Calu3 (cell line): ENCODE data around the gene MMS22L. TPM values are rescaled to one million over a fixed set of nuclear protein-coding genes. Genes with fewer than 3 reads are reported as not detected.
"Not testable (repeated sequence)": the region's sequence is repeated elsewhere in the genome, so short reads cannot be mapped to it uniquely, and the experiment has no call there.

ENCODE experiments used
- BruUV-seq: library from RNA; stranded (reverse); fragments of 400-500 nt; replicated peaks from 2 replicates; lab custom pipeline; 2021; lab: Mats Ljungman, UMichigan
- CTCF ChIA-PET: fragments of 300-600 bp; sonication (Branson Sonifier 250); formaldehyde crosslinking; loops from one replicate; lab custom pipeline; 2022; ENCODE audit warnings: antibody characterized with exemption; lab: Charles Lee
- DNase-seq: peaks from one replicate; pipeline ENCODE4 v3.0.0; 2022
- H3K27ac Mint-ChIP-seq: one replicate; pipeline ENCODE4 v1.8.0; 2022; ENCODE audit warnings: mixed read lengths; ENCODE audit not compliant: unreplicated experiment
- H3K27me3 Mint-ChIP-seq: one replicate; pipeline ENCODE4 v1.8.0; 2022; ENCODE audit warnings: mixed read lengths; ENCODE audit not compliant: unreplicated experiment
- H3K36me3 Mint-ChIP-seq: one replicate; pipeline ENCODE4 v1.8.0; 2022; ENCODE audit warnings: mild to moderate bottlenecking, moderate library complexity, mixed read lengths; ENCODE audit not compliant: insufficient read depth, unreplicated experiment
- H3K4me1 Mint-ChIP-seq: one replicate; pipeline ENCODE4 v1.8.0; 2022; ENCODE audit warnings: mild to moderate bottlenecking, low read depth, mixed read lengths; ENCODE audit not compliant: unreplicated experiment
- H3K4me3 Mint-ChIP-seq: one replicate; pipeline ENCODE4 v1.8.0; 2022; ENCODE audit warnings: mild to moderate bottlenecking, low read depth, moderate library complexity, mixed read lengths; ENCODE audit not compliant: unreplicated experiment
- H3K9me3 Mint-ChIP-seq: one replicate; pipeline ENCODE4 v1.8.0; 2022; ENCODE audit warnings: low read depth, mixed read lengths; ENCODE audit not compliant: unreplicated experiment
- intact Hi-C: fragments of 100-400 bp; cut with micrococcal nuclease; formaldehyde crosslinking; loops from one replicate; pipeline ENCODE4 v1.10.0; 2022; ENCODE audit not compliant: unreplicated experiment
- total RNA-seq: library from RNA; stranded (reverse); gene quantifications from 2 replicates; pipeline ENCODE4 v1.2.3, GENCODE V29; 2022
- TF ChIP-seq, protein P1 (sequence below): fragments of 200-600 bp; IDR thresholded peaks from one replicate; pipeline ENCODE4 v1.8.0; 2022; ENCODE audit warnings: antibody characterized with exemption; ENCODE audit not compliant: unreplicated experiment

Gene MMS22L
- total RNA-seq, 1 experiment from 2014 or later = 26.0 TPM

DNA sequence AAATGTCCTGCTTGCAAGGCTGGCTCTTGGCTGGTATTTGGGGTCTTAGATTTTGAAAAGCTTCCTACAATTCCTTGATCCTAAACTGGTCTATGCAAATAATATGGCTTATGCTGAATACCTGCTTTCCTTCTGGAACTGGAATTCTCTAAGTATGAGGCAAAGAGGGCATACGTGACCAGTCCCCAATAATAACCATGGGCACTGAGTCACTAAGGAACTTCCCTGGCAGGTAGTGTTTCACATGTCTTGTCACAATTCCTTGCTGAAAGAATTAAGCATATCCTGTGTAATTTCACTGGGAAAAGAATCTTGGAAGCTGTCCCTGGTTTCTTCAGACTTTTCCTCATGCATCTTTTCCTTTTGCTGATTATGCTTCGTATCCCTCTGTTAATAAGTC, 106.5 kb downstream of the MMS22L start:
- Mint-ChIP-seq H3K27me3 (no peaks in the 10 kb centered on the region), H3K9me3 (peaks cover 2% of the 10 kb centered on the region), H3K4me1 (no peaks in the 10 kb centered on the region), H3K27ac (no peak overlapping the region), H3K36me3 (no peaks in the 10 kb centered on the region), H3K4me3 (no peak overlapping the region)
- intact Hi-C loops = no loop called here
- CTCF ChIA-PET = no interaction called here
- TF ChIP-seq, protein P1, sequence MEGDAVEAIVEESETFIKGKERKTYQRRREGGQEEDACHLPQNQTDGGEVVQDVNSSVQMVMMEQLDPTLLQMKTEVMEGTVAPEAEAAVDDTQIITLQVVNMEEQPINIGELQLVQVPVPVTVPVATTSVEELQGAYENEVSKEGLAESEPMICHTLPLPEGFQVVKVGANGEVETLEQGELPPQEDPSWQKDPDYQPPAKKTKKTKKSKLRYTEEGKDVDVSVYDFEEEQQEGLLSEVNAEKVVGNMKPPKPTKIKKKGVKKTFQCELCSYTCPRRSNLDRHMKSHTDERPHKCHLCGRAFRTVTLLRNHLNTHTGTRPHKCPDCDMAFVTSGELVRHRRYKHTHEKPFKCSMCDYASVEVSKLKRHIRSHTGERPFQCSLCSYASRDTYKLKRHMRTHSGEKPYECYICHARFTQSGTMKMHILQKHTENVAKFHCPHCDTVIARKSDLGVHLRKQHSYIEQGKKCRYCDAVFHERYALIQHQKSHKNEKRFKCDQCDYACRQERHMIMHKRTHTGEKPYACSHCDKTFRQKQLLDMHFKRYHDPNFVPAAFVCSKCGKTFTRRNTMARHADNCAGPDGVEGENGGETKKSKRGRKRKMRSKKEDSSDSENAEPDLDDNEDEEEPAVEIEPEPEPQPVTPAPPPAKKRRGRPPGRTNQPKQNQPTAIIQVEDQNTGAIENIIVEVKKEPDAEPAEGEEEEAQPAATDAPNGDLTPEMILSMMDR = no peak
- BruUV-seq = no TSS peak
- no peak for DNase-seq

DNA sequence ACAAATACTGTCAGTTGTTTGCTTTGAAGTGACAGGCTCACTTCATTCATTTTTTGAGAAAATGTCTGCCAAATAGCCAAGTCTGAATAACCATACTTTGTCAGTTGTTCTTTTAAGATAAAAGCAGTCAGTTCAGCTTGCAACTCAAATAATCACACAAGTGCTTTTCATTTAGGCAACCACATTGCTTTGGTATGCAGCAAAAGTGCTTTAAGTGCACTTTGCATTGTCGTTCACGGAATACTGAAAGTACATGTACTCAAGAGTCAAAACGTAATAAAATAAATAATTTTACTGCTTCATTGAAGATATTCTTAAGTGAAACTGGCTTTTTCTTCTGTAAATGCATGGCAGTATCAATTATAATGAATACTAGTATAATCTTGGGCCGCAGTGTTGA, 107.2 kb downstream of the MMS22L start:
- Mint-ChIP-seq H3K9me3 (peaks cover 2% of the 10 kb centered on the region), H3K27me3 (no peaks in the 10 kb centered on the region), H3K4me1 (no peaks in the 10 kb centered on the region), H3K36me3 (no peaks in the 10 kb centered on the region), H3K4me3 (no peak overlapping the region), H3K27ac (no peak overlapping the region)
- no peak for DNase-seq
- BruUV-seq = no TSS peak
- TF ChIP-seq, protein P1 = no peak
- CTCF ChIA-PET = no interaction called here
- intact Hi-C loops = no loop called here

DNA sequence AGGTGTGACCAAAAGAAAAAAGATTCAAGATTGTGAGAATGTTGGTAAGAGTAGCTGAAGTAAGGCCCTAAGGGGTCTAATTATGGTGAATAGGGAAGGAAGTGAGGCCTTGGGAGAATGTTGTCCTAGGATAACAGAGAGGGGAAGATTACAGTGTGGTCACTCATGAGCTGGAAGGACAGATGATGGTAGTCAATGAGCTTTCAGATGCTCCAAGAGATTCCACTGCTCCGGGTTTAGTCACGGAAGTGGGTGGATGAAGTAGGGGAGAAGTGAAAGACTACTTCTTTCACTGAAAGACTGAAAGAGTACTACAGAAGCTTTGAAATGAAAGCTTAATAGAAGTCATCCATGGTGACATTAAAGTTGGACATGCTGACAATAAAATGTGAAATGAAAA, 108.5 kb downstream of the MMS22L start:
- Mint-ChIP-seq H3K27ac (no peak overlapping the region), H3K36me3 (no peaks in the 10 kb centered on the region), H3K4me3 (no peak overlapping the region), H3K9me3 (peaks cover 2% of the 10 kb centered on the region), H3K27me3 (no peaks in the 10 kb centered on the region), H3K4me1 (no peaks in the 10 kb centered on the region)
- no peak for DNase-seq
- intact Hi-C loops = no loop called here
- BruUV-seq = no TSS peak
- TF ChIP-seq, protein P1 = no peak
- CTCF ChIA-PET = no interaction called here

GRCh38 chr6:97160280-97160679, 122.7 kb downstream of the MMS22L start:
- DNase-seq = no peak
- Mint-ChIP-seq H3K9me3 (peaks cover 15% of the 10 kb centered on the region), H3K27me3 (no peaks in the 10 kb centered on the region)

DNA sequence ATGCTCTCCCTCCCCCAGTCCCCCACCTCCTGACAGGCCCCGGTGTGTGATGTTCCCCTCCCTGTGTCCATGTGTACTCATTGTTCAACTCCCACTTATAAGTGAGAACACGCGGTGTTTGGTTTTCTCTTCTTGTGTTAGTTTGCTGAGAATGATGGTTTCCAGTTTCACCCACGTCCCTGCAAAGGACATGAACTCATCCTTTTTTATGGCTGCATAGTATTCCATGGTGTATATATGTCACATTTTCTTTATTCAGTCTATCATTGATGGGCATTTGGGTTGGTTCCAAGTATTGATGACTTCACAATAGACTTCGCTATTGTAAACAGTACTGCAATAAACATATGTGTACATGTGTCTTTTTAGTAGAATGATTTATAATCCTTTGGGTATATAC, 127.6 kb downstream of the MMS22L start:
- H3K27ac Mint-ChIP-seq, H3K4me1 Mint-ChIP-seq, BruUV-seq, H3K27me3 Mint-ChIP-seq, H3K36me3 Mint-ChIP-seq, CTCF ChIA-PET, H3K4me3 Mint-ChIP-seq, intact Hi-C loops, DNase-seq, H3K9me3 Mint-ChIP-seq: not testable (repeated sequence)

More at GRCh38 chr6:97160280-97160679, 122.7 kb downstream of the MMS22L start:
- Mint-ChIP-seq H3K27ac (no peak overlapping the region), H3K4me3 (no peak overlapping the region), H3K36me3 (peaks cover 10% of the 10 kb centered on the region), H3K4me1 (no peaks in the 10 kb centered on the region)
- CTCF ChIA-PET = interaction anchor here (0.6 kb wide), 1 partner anchor 1107 kb away, joined by 13 read pairs; no protein-coding TSS in a partner anchor
- TF ChIP-seq, protein P1 = no peak
- intact Hi-C loops = no loop called here
- no TSS peak for BruUV-seq
